ENCODE results near the gene PIF1. TPM values are rescaled to one million over a fixed set of nuclear protein-coding genes. Genes with fewer than 3 reads are reported as not detected.

Gene PIF1
- total and polyA plus RNA-seq, 4 donors: 0.42 to 7.3 (median 0.64) TPM

DNA sequence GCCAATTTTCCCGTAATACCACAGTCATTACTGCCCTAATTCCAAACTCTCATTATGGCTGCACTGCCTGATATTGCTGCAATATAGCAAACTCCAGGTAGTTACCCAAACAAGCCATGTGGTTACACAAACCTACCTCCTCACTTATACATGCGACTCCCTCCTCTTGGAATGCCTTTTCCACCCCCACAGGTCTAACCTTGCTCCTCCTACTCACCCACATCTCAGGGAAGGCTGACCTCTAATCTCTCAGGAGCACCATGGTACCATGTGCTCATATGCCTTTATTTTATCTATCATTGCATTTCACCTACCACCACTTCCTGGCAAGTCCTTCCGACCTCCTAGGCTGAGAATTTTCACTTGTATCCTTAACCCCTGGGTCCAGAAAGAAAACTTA lies 53.0 kb downstream of the PIF1 start:
- no peaks in the 10 kb centered on the region for H3K36me3 ChIP-seq (ENCODE audit: control insufficient read depth in 4 of 4, insufficient read depth in 3 of 4, low read depth in 1 of 4, low read length in 3 of 4)
- 77% methylated on average over 3 of the region's 3 CpGs for WGBS
- no peak for TF ChIP-seq TAF1 (conservative IDR thresholded peaks at IDR 0.05)
- no peak for TF ChIP-seq HNF4G (IDR thresholded peaks at IDR 0.05)
- TF ChIP-seq, protein P1, sequence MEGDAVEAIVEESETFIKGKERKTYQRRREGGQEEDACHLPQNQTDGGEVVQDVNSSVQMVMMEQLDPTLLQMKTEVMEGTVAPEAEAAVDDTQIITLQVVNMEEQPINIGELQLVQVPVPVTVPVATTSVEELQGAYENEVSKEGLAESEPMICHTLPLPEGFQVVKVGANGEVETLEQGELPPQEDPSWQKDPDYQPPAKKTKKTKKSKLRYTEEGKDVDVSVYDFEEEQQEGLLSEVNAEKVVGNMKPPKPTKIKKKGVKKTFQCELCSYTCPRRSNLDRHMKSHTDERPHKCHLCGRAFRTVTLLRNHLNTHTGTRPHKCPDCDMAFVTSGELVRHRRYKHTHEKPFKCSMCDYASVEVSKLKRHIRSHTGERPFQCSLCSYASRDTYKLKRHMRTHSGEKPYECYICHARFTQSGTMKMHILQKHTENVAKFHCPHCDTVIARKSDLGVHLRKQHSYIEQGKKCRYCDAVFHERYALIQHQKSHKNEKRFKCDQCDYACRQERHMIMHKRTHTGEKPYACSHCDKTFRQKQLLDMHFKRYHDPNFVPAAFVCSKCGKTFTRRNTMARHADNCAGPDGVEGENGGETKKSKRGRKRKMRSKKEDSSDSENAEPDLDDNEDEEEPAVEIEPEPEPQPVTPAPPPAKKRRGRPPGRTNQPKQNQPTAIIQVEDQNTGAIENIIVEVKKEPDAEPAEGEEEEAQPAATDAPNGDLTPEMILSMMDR (IDR thresholded peaks at IDR 0.05; ENCODE audit: low read depth, low read length, missing input control): no peak
- TF ChIP-seq, protein P2, sequence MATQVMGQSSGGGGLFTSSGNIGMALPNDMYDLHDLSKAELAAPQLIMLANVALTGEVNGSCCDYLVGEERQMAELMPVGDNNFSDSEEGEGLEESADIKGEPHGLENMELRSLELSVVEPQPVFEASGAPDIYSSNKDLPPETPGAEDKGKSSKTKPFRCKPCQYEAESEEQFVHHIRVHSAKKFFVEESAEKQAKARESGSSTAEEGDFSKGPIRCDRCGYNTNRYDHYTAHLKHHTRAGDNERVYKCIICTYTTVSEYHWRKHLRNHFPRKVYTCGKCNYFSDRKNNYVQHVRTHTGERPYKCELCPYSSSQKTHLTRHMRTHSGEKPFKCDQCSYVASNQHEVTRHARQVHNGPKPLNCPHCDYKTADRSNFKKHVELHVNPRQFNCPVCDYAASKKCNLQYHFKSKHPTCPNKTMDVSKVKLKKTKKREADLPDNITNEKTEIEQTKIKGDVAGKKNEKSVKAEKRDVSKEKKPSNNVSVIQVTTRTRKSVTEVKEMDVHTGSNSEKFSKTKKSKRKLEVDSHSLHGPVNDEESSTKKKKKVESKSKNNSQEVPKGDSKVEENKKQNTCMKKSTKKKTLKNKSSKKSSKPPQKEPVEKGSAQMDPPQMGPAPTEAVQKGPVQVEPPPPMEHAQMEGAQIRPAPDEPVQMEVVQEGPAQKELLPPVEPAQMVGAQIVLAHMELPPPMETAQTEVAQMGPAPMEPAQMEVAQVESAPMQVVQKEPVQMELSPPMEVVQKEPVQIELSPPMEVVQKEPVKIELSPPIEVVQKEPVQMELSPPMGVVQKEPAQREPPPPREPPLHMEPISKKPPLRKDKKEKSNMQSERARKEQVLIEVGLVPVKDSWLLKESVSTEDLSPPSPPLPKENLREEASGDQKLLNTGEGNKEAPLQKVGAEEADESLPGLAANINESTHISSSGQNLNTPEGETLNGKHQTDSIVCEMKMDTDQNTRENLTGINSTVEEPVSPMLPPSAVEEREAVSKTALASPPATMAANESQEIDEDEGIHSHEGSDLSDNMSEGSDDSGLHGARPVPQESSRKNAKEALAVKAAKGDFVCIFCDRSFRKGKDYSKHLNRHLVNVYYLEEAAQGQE (IDR thresholded peaks at IDR 0.05): no peak
- TF ChIP-seq RXRA (IDR thresholded peaks at IDR 0.05): no peak
- TF ChIP-seq JUND (IDR thresholded peaks at IDR 0.05): no peak
- no peak for TF ChIP-seq YY1 (IDR thresholded peaks at IDR 0.05)
- TF ChIP-seq EGR1 (IDR thresholded peaks at IDR 0.05; ENCODE audit: low read depth in 2 of 2): no peak
- TF ChIP-seq FOXA1 (IDR thresholded peaks at IDR 0.05): no peak
- TF ChIP-seq, protein P3, sequence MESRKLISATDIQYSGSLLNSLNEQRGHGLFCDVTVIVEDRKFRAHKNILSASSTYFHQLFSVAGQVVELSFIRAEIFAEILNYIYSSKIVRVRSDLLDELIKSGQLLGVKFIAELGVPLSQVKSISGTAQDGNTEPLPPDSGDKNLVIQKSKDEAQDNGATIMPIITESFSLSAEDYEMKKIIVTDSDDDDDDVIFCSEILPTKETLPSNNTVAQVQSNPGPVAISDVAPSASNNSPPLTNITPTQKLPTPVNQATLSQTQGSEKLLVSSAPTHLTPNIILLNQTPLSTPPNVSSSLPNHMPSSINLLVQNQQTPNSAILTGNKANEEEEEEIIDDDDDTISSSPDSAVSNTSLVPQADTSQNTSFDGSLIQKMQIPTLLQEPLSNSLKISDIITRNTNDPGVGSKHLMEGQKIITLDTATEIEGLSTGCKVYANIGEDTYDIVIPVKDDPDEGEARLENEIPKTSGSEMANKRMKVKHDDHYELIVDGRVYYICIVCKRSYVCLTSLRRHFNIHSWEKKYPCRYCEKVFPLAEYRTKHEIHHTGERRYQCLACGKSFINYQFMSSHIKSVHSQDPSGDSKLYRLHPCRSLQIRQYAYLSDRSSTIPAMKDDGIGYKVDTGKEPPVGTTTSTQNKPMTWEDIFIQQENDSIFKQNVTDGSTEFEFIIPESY (IDR thresholded peaks at IDR 0.05): no peak
- TF ChIP-seq, protein P4, sequence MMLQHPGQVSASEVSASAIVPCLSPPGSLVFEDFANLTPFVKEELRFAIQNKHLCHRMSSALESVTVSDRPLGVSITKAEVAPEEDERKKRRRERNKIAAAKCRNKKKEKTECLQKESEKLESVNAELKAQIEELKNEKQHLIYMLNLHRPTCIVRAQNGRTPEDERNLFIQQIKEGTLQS (IDR thresholded peaks at IDR 0.05): no peak
- no peaks in the 10 kb centered on the region for H3K27me3 ChIP-seq (ENCODE audit: control insufficient read depth in 4 of 4, insufficient read depth in 4 of 4, low read length in 3 of 4)
- DNase-seq (ENCODE audit: low spot score): no peak
- H3K9me3 ChIP-seq (ENCODE audit: control insufficient read depth in 4 of 4, low read length in 3 of 4): no peaks in the 10 kb centered on the region
- H3K9ac ChIP-seq (ENCODE audit: low read depth in 1 of 2, low read length in 2 of 2): no peak overlapping the region
- H3K27ac ChIP-seq (ENCODE audit: low read depth in 1 of 2, low read length in 2 of 2): no peak overlapping the region
- no peak overlapping the region for H3K4me3 ChIP-seq (ENCODE audit: low read depth in 1 of 3, low read length in 3 of 3)
- peaks cover 0 to 9% (median 6%) of the 10 kb centered on the region in 4 donors for H3K4me1 ChIP-seq (ENCODE audit: control insufficient read depth in 4 of 4, insufficient read depth in 4 of 4, low read length in 3 of 4)

DNA sequence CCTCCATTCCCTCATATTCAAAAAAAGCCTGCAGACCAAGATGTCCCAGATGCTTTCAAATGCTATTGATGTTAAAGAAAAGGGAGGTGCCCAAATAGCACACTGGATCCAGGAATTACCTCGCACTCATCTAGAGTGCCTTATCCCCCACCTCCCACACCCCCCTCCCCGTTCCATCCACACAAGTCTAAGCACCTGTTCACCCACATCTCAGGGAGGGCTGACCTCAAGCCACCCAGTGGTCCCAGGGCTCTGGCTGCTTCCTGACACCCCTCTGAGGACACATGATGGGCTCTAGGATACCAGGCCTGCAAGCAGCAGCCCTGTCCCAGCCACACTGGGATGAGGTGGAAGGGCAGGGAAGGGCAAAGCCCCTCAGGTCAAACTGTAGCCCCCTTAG lies 54.8 kb downstream of the PIF1 start:
- Histone ChIP-seq H3K4me3 (ENCODE audit: low read depth in 1 of 3, low read length in 3 of 3) (no peak overlapping the region), H3K27me3 (ENCODE audit: control insufficient read depth in 4 of 4, insufficient read depth in 4 of 4, low read length in 3 of 4) (no peaks in the 10 kb centered on the region), H3K36me3 (ENCODE audit: control insufficient read depth in 4 of 4, insufficient read depth in 3 of 4, low read depth in 1 of 4, low read length in 3 of 4) (no peaks in the 10 kb centered on the region), H3K9ac (ENCODE audit: low read depth in 1 of 2, low read length in 2 of 2) (no peak overlapping the region), H3K4me1 (ENCODE audit: control insufficient read depth in 4 of 4, insufficient read depth in 4 of 4, low read length in 3 of 4) (peaks cover 0 to 7% (median 4%) of the 10 kb centered on the region in 4 donors), H3K9me3 (ENCODE audit: control insufficient read depth in 4 of 4, low read length in 3 of 4) (no peaks in the 10 kb centered on the region), H3K27ac (ENCODE audit: low read depth in 1 of 2, low read length in 2 of 2) (no peak overlapping the region)
- WGBS: 89% methylated on average over 2 of the region's 2 CpGs
- DNase-seq (ENCODE audit: low spot score): no peak
- TF ChIP-seq FOXA1 (IDR thresholded peaks at IDR 0.05) (no peak), JUND (IDR thresholded peaks at IDR 0.05) (no peak), YY1 (IDR thresholded peaks at IDR 0.05) (no peak), EGR1 (IDR thresholded peaks at IDR 0.05; ENCODE audit: low read depth in 2 of 2) (no peak), SP1 (IDR thresholded peaks at IDR 0.05) (no peak), RAD21 (IDR thresholded peaks at IDR 0.05) (no peak)
- TF ChIP-seq, protein P1 (IDR thresholded peaks at IDR 0.05; ENCODE audit: low read depth, low read length, missing input control): no peak
- TF ChIP-seq, protein P2 (IDR thresholded peaks at IDR 0.05): no peak
- TF ChIP-seq, protein P5, sequence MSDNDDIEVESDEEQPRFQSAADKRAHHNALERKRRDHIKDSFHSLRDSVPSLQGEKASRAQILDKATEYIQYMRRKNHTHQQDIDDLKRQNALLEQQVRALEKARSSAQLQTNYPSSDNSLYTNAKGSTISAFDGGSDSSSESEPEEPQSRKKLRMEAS (IDR thresholded peaks at IDR 0.05): no peak
- TF ChIP-seq, protein P3 (IDR thresholded peaks at IDR 0.05): no peak
- TF ChIP-seq, protein P4 (IDR thresholded peaks at IDR 0.05): no peak

Data from liver (tissue), 9 donors.